HG02884 (cell line): Measurements from ENCODE around the gene TMEM135.

Experiments
- ATAC-seq: cut with Tn5 transposase; IDR thresholded peaks from one replicate; pipeline ENCODE4 v1.9.1; 2021; ENCODE audit warnings: mild to moderate bottlenecking, moderate library complexity; ENCODE audit not compliant: unreplicated experiment

The TMEM135 gene

DNA sequence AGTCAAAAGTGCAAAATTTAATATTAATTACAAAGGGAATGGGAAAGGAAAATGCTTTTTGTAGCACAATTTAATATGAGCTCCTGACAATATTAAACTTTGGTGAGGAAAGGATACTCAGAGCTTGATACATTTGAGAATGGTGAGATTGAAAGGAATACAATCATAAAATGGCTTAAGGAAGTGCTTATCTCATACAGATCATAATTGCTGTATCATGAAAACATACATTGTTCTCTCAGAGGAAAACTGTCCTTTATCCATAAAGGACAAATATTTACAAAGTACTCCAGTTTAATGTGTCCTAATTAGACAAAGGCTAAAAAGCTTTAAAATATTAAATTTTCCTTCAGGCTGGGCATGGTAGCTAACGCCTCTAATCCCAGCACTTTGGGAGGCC lies 260.4 kb downstream of the TMEM135 start:
- ATAC-seq: no peak

GRCh38 chr11:87299041-87299481 lies 261.3 kb downstream of the TMEM135 start:
- no peak for ATAC-seq

DNA sequence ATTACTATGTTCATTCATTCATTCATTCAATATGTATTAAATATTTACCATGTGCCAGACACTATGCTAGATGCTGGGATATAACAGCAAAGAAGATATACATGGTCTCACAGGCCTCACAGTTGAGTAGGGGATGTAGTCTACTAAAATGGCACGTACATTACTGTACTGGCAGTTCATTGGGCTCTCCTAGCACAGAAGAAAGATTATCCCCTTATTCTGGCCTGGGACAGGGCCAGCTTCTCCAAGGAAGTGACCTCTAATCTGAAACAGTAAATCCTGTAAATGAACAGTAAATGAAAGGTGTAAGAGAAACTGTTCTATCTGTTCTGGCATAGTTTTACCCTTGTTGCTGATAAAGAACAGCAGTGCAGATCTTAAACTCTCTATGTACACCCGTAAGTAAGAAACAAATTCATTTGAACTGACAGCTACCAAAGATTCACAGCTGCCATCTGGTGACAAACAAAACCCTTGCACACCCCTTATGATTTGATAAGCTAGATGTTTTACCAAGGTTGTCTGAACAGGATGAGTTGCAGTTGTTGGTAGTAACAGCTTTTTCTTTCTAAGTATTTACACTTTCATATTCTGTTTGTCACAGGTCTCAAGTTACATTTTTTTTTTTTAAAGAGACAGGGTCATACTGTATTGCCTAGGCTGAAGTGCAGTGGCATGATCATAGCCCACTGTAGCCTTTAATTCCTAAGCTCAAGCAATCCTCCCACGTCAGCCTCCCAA lies 263.1 kb downstream of the TMEM135 start:
- ATAC-seq: no peak

DNA sequence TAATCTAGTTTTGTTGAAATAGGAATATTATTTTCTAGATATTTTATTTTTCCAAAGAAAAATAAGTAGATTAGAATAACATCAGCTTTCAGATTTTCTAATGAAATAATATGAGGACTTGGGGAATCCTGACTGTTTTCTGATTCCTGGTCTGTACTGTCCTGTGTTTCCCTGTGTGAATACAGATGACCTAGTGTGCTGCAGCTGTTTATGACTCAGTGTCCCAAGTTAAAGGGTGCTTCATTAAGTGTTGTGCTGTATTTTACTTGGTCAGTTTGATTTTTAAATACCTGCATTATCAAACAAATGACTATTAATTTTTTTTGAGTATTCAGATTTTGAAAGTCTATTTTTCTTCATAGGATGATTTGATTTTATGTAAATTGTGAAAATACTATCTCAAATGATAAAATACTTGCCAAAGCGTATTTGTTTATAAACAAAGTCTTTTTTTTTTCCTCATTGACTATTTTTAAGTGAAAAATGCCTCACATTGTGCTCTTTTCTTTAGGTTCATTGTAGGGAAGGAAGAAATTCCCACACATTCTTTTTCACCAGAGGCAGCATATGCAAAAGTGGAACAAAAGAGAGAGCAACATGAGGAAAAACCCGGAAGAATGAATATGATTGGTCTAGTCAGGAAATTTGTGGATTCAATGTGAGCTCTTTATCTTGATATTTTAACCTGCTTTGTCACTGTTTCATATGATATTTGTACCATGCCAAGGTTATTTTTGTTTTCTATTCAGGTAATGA lies 264.2 kb downstream of the TMEM135 start:
- no peak for ATAC-seq

DNA sequence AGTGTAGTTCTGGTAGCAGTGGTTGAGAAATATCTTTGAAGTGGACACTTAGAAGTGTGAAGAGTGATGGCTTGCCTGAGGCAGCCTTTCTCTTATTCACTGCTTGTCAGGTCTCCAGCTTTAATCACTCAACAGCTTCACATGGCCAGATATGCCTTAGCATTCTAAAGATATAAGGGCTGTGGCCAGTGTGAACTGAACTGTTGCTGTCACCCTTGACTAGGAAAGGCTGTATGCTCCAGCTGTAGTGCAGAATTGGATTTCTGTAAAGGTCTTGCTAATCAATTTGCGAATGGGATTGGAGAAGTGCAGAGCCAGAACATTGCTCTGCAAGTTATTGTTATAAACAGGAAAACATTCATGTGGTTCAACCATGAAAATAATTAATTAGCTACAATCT lies 266.7 kb downstream of the TMEM135 start:
- no peak for ATAC-seq

DNA sequence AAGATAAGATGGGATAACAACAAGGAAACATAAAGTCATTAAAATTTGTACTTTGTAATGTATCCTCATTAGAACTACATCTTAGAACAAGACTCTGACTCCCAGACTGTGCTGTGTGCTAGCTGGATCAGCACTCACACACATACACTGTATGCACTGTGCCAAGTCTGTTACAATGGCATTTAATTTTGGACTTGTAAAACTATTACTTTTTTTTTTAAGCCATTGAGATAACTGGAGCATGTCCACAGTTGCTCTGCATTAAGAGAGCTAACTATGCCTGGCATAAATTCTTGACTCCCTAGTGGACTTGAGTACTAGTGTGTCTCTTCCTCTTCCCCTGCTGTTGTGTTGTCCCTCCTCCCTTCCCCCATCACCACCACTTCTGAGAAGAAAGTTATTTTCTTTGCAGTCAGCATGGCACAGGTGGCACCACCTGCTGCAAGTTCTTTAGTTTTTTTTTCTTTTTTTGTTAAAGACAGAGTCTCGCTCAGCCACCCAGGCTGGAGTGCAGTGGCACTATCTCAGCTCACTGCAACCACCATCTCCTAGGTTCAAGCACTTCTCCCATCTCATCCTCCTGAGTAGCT lies 268.6 kb downstream of the TMEM135 start:
- ATAC-seq: no peak

GRCh38 chr11:87307101-87307500 lies 269.4 kb downstream of the TMEM135 start:
- ATAC-seq: no peak

- ATAC-seq: no peak
Observed at GRCh38 chr11:87315229-87315628, 277.5 kb downstream of the TMEM135 start.

- ATAC-seq: no peak
Observed at GRCh38 chr11:87316491-87316890, 278.8 kb downstream of the TMEM135 start.

GRCh38 chr11:87317441-87317840 lies 279.7 kb downstream of the TMEM135 start:
- no peak for ATAC-seq

- ATAC-seq: no peak
Observed at GRCh38 chr11:87320123-87320522, 282.4 kb downstream of the TMEM135 start.

- no peak for ATAC-seq
Observed at GRCh38 chr11:87322568-87322967, 284.8 kb downstream of the TMEM135 start.

- no peak for ATAC-seq
Observed at GRCh38 chr11:87323899-87324298, 286.2 kb downstream of the TMEM135 start.

GRCh38 chr11:87324817-87325489 lies 287.2 kb downstream of the TMEM135 start:
- ATAC-seq: no peak

- ATAC-seq: no peak
Observed at GRCh38 chr11:87325490-87325872, 287.7 kb downstream of the TMEM135 start.

DNA sequence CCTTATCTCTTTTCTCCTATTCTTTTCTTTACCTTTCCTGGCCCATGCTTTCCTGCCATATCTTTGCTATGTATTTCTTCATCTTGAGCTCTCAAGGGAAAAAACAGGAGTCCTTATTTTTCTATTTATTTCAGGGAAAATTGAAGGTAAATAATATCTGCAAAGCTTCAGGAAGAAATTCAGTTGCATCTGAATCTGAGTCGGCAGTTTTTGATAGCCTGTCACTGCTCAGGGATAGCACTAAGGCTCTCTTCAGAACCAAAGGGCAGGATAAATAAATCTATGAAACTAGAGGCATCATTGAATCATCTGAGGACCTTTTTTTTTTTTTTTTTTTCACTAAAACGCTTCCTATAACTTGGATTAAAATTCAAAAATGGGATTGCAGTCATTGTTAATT lies 288.9 kb downstream of the TMEM135 start:
- no peak for ATAC-seq

- ATAC-seq: no peak
Observed at GRCh38 chr11:87329172-87329571, 291.4 kb downstream of the TMEM135 start.

GRCh38 chr11:87330187-87330601 lies 292.5 kb downstream of the TMEM135 start:
- no peak for ATAC-seq

DNA sequence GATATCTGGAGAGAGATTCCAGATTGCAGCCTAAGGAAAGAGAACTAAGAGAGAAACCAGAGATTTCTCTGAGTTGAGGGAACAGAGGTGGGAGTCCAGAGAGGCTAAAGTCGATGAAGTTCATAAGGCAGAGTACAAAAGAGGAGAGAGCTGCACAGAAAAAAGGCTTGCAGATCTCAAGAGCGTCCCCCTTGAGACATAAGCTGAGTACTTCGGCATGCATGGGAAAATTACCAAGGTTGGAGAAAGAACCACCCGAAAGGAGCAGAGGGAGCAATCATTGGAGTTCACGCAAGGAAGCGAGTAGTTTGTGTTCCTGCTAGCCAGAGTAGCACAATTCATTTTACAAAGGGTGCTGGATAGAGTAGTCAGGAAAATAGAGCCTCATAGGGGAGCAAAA lies 293.5 kb downstream of the TMEM135 start:
- ATAC-seq: no peak

DNA sequence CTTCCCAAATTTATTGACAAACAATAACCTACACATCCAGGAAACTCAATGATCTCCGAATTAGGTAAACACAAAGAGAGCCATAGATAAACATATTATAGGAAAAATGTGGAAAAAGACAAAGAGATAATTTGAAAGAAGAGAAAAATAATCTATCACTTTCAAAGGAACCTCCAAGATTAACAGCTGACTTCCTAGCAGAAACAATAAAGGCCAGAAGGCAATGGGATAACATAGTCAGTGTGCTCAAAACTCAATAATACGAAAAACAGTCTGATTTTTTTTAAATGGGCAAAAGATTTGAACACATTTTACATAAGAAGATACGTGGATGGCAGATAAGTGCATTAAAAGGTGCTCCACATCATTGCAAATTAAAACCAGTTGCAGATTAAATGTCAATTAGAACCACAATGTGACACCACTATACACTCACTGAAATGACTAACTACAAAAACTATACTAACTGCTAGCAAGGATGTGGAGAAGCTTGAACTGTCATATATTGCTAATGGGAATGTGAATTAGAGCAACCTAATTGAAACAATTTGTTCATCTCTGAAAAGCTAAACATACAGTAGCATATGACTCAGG lies 300.4 kb downstream of the TMEM135 start:
- no peak for ATAC-seq

DNA sequence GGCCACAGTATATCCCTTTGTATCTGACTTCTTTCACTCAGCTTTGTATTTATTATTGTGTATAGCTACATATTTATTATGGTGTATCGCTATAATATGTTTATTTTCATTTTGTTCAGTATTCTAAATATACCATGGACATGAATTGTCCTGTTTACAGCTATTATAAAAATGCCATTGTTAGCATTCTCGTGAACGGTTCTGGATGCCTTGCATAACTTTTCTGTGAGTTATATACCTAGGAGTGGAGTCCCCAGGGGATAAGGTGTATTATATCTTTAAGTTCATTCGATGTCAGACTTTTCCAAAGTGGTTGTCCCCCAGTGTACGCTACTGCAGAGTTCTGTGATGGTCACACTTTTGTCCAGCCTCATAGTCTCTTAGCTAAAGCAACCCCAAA lies 301.7 kb downstream of the TMEM135 start:
- ATAC-seq: no peak
